ENCODE measurements around the gene NUMBL. TPM values are rescaled to one million over a fixed set of nuclear protein-coding genes. Genes with fewer than 3 reads are reported as not detected.

Gene NUMBL
- total and polyA plus RNA-seq, 9 of the 15 experiments (the other 6 are each of a cell fraction or from before 2014, with no cell fraction given): 0.39 to 38.6 (median 6.6) TPM

GRCh38 chr19:40716482-40717324 lies 26.3 kb upstream of the NUMBL start, which contains the start of the genes COQ8B and ITPKC (continued):
- 0 out of 2 replicates have a peak, but pooled peaks have one; percentile 71 for TF ChIP-seq CAMTA2 (CRISPR knock-in tag; conservative IDR thresholded peaks at IDR 0.05)
- TF ChIP-seq STAT6 (CRISPR knock-in tag; IDR thresholded peaks at IDR 0.05): peak; percentile 87; the same call in 1 of the 2 replicates
- no peak for TF ChIP-seq THRAP3 (IDR thresholded peaks at IDR 0.05; ENCODE audit: borderline replicate concordance)
- peak; percentile 66; the same call in 1 of the 2 replicates for TF ChIP-seq BCOR (IDR thresholded peaks at IDR 0.05)
- peak; percentile 92 for TF ChIP-seq VEZF1 (CRISPR knock-in tag; IDR thresholded peaks at IDR 0.05)
- peak; percentile 61 for TF ChIP-seq ZNF431 (CRISPR knock-in tag; IDR thresholded peaks at IDR 0.05)
- TF ChIP-seq COPS2 (conservative IDR thresholded peaks at IDR 0.05): no peak
- no peak for TF ChIP-seq PHF20 (IDR thresholded peaks at IDR 0.05; ENCODE audit: partially characterized antibody)
- no peak for TF ChIP-seq ZNF143 (CRISPR knock-in tag; IDR thresholded peaks at IDR 0.05)
- peak; percentile 44; the same call in 1 of the 2 replicates for TF ChIP-seq TARDBP (IDR thresholded peaks at IDR 0.05)
- no peak for TF ChIP-seq PPARD (CRISPR knock-in tag; IDR thresholded peaks at IDR 0.05)
- TF ChIP-seq RFX5 (IDR thresholded peaks at IDR 0.05; ENCODE audit: low read depth, low read length): no peak
- peak; percentile 66; the same call in 1 of the 2 replicates for TF ChIP-seq HDAC2 (IDR thresholded peaks at IDR 0.05)
- no peak for TF ChIP-seq CEBPZ (IDR thresholded peaks at IDR 0.05; ENCODE audit: borderline replicate concordance, low read depth, low read length)
- TF ChIP-seq FOXA3 (CRISPR knock-in tag; conservative IDR thresholded peaks at IDR 0.05 in 1 of 2, IDR thresholded peaks at IDR 0.05 in 1 of 2): no peak
- no peak for TF ChIP-seq ETS2 (tag; IDR thresholded peaks at IDR 0.05; ENCODE audit: borderline replicate concordance, poor library complexity, severe bottlenecking)
- no peak for TF ChIP-seq MCM7 (IDR thresholded peaks at IDR 0.05)
- TF ChIP-seq POU5F1 (IDR thresholded peaks at IDR 0.05; ENCODE audit: borderline replicate concordance, low read depth, low read length, partially characterized antibody): no peak

Measured in K562 (cell line).